Naive B cell (primary cell): ENCODE data around the gene AKR1C2. TPM values are rescaled to one million over a fixed set of nuclear protein-coding genes. Genes with fewer than 3 reads are reported as not detected.
"Not testable (repeated sequence)": the region's sequence is repeated elsewhere in the genome, so short reads cannot be mapped to it uniquely, and the experiment has no call there.

Experiments used
- ATAC-seq, 2 donors: fragments of 150-1000 bp; cut with Tn5 transposase; 2 replicates each; pipeline ENCODE4 v1.10.0; 2021; ENCODE audit warnings: low read depth in 2 of 2, mild to moderate bottlenecking in 2 of 2, moderate library complexity in 2 of 2
- DNase-seq: peaks from one replicate; pipeline ENCODE4 v3.0.0; 2022
- H3K27ac Mint-ChIP-seq, 6 donors: one replicate each; pipeline ENCODE4 v1.8.0; 2020 to 2022; ENCODE audit warnings: mild to moderate bottlenecking in 6 of 6, mixed read lengths in 6 of 6, moderate library complexity in 5 of 6, inconsistent platforms in 2 of 6
- H3K27me3 Mint-ChIP-seq, 3 donors: one replicate each; pipeline ENCODE4 v1.8.0; 2021 to 2022; ENCODE audit warnings: mixed read lengths in 3 of 3, mild to moderate bottlenecking in 1 of 3
- H3K36me3 Mint-ChIP-seq, 2 donors: one replicate each; pipeline ENCODE4 v1.8.0; 2020 to 2022; ENCODE audit warnings: mixed read lengths in 2 of 2, inconsistent platforms in 1 of 2, mild to moderate bottlenecking in 1 of 2
- H3K4me1 Mint-ChIP-seq, 3 donors: one replicate each; pipeline ENCODE4 v1.8.0; 2020 to 2022; ENCODE audit warnings: mixed read lengths in 3 of 3, inconsistent platforms in 1 of 3, mild to moderate bottlenecking in 1 of 3, moderate library complexity in 1 of 3
- H3K4me3 Mint-ChIP-seq, 8 donors: one replicate each; pipeline ENCODE4 v1.8.0; 2020 to 2022; ENCODE audit warnings: mild to moderate bottlenecking in 8 of 8, mixed read lengths in 8 of 8, moderate library complexity in 8 of 8, inconsistent platforms in 2 of 8
- H3K9me3 Mint-ChIP-seq, 7 donors: one replicate each; pipeline ENCODE4 v1.8.0; 2020 to 2022; ENCODE audit warnings: mixed read lengths in 7 of 7, mild to moderate bottlenecking in 5 of 7, inconsistent platforms in 2 of 7, moderate library complexity in 1 of 7
- polyA plus RNA-seq, 6 donors: library from polyadenylated mRNA; unstranded; fragments of 300-500 nt; fragmentation: Illumina TruSeq; gene quantifications; one replicate each; pipeline ENCODE4 v1.2.3, GENCODE V29; 2021; ENCODE audit warnings: low read depth in 6 of 6

The AKR1C2 gene
- polyA plus RNA-seq, 6 donors from 2014 or later = not detected

GRCh38 chr10:5018671-5019277 is 15.1 kb upstream of the AKR1C2 start:
- DNase-seq, H3K4me3 Mint-ChIP-seq, H3K27ac Mint-ChIP-seq, H3K27me3 Mint-ChIP-seq, ATAC-seq, H3K36me3 Mint-ChIP-seq, H3K9me3 Mint-ChIP-seq, H3K4me1 Mint-ChIP-seq: not testable (repeated sequence)

DNA sequence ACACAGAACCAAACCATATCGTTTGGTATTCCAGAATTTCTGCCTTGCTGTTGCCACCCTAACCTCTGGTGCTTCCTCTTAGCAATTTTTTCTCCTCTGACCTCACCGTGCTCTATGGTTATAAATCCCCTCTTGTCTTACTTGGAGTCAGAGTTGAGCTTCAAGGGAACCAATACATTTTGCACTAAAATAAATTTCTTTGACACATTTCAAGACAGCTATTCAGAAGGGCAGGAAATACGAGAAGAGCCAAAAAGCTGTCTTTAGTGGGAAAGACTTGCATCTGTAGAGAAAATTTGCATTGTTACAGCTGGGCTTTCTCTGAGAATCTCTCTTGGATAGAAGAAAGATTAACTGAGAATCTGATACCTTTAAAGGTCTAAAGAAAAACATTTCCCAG is 14.5 kb upstream of the AKR1C2 start:
- Mint-ChIP-seq H3K36me3 (no peaks in the 10 kb centered on the region), H3K9me3 (no peaks in the 10 kb centered on the region), H3K27me3 (no peaks in the 10 kb centered on the region), H3K4me3 (no peak overlapping the region), H3K4me1 (no peaks in the 10 kb centered on the region), H3K27ac (no peak overlapping the region)
- DNase-seq (no peak), ATAC-seq (no peak)

DNA sequence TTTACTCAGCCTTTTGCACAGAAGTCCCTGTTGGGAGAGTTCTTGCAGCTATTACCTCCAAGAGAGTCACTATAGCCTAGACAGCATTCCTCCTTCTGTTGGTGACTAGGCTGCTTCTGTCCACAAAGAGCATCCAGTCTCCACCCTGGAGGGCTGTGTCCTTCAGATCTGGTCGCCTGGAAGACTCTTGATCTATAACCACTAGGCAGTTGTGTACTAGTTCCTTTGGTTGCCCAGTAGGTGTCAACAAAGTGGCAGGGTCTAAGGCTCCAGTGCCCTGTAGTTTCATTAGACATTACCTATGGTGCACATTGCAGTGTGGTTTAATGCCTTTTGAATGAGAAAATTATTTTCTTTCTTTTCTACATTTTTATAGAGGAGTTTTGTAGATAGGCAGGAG is 11.3 kb upstream of the AKR1C2 start:
- ATAC-seq (no peak), DNase-seq (no peak)
- Mint-ChIP-seq H3K27ac (no peak overlapping the region), H3K36me3 (no peaks in the 10 kb centered on the region), H3K4me3 (no peak overlapping the region), H3K27me3 (no peaks in the 10 kb centered on the region), H3K9me3 (no peaks in the 10 kb centered on the region), H3K4me1 (no peaks in the 10 kb centered on the region)

DNA sequence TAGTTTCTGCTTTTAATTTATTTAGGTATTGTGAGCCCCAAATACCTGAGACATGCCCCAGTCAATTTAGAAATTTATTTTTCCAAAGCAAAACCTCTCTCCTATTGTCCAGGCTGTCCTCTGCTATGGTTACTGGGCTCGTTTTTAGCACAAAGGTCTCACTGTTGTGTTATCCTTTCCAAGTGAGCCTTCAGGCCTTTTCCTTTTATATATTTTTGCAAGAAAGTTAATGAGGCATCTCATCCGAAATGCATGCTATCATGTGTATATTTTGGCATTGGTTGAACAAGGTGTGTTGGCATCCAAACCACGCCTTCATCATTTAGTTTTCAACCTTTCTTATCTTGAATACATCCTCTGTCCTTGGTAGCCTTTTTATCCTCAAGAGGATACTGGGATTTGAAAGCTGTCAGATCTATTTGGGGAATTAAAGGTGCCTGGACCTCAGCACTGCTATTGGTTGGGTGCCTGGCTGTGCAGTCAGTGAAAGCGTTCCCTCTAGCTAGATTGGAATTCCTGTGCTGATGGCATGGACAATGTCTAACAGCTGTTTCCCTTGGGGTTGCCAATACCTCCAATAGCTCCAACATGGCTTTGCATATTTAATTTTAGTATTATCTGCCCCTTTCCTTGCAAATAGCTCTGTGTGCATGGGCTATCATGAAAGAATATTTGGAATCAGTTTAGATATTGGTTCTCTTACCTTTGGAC is 10.7 kb upstream of the AKR1C2 start:
- H3K4me3 Mint-ChIP-seq, DNase-seq, H3K4me1 Mint-ChIP-seq, H3K36me3 Mint-ChIP-seq, ATAC-seq, H3K9me3 Mint-ChIP-seq, H3K27me3 Mint-ChIP-seq, H3K27ac Mint-ChIP-seq: not testable (repeated sequence)

- H3K36me3 Mint-ChIP-seq = no peaks in the 10 kb centered on the region
- no peak for DNase-seq
- no peaks in the 10 kb centered on the region for H3K27me3 Mint-ChIP-seq
- H3K4me3 Mint-ChIP-seq = no peak overlapping the region
- no peaks in the 10 kb centered on the region for H3K9me3 Mint-ChIP-seq
- H3K27ac Mint-ChIP-seq = no peak overlapping the region
- no peaks in the 10 kb centered on the region for H3K4me1 Mint-ChIP-seq
- no peak for ATAC-seq
Observed at GRCh38 chr10:5013385-5013784, 9.7 kb upstream of the AKR1C2 start.

GRCh38 chr10:5012595-5012994 is 8.9 kb upstream of the AKR1C2 start:
- DNase-seq (no peak), ATAC-seq (no peak)
- H3K9me3 Mint-ChIP-seq = no peaks in the 10 kb centered on the region
- no peaks in the 10 kb centered on the region for H3K4me1 Mint-ChIP-seq
- H3K27ac Mint-ChIP-seq = no peak overlapping the region
- no peaks in the 10 kb centered on the region for H3K36me3 Mint-ChIP-seq
- no peaks in the 10 kb centered on the region for H3K27me3 Mint-ChIP-seq
- no peak overlapping the region for H3K4me3 Mint-ChIP-seq

DNA sequence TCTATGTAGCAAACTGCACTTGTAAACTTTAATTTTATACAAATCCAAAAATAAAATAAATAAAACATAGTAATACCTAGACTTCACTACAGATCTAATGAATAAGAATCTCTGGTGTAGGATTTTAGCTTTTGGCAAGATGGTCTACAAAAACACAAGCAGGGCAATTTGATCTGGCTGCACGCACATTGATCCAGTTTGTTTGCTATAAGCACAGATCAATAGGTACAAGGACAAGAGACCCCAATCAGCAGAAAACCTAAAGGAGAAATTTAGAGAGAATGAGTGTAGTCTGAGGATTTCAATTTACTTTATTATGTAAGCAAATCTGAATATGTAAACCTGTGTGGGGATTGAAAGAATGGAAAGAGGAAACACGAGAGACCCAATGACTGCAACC is 7.7 kb upstream of the AKR1C2 start:
- not testable (repeated sequence) for H3K27me3 Mint-ChIP-seq, H3K9me3 Mint-ChIP-seq, H3K4me1 Mint-ChIP-seq, H3K36me3 Mint-ChIP-seq, DNase-seq, H3K27ac Mint-ChIP-seq, H3K4me3 Mint-ChIP-seq, ATAC-seq

DNA sequence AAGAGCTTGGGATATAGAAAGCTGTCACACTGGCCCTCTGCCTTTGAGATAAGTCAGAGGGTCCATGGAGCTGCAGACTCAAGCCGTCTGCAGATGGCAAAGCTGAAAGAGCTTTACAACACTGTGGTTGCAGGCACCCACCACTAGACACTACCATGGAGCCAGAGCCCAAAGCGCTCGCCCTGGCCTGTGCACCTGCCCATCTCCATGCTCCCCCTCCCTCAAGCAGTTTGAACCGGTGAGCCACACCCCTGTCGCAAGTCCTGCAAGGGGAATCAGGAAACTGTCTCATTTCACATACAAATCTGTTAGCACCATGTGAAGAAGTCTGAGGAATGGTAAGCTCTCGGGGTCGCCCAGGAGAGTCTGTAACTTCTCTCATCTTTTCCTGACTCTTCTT is 6.4 kb upstream of the AKR1C2 start:
- not testable (repeated sequence) for ATAC-seq

DNA sequence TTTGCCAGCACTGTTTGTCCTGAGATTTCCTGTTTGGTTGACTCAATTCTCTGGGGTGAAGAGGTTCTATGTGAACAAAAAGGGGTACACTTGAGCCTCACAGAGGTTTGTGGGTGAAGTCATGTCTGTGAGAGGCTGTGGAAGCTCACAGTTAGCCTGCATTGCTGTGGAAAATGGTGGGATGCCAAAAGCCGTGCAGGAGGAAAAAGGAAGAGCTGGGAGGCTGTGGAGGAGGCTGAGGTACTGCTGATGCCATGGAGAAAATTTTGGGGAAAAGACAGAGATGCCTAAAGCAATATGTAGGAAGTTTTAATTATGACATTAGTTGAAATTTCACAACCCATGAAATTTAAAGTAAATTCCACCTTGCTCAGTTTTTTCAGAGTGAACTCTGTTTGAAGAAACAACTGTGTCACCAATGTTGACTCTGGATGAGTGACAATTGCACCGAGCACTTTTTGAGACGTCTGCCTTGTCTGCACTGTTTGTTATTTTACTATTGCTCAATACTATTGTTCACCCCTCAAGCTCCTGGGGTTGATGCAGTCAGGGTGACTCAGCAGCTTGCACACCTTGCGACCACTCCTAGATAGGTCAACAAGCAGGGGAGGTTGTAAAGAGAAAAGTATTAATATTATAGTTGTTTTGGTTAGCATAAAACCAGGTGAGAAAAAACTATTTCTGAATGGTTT is 5.3 kb upstream of the AKR1C2 start:
- not testable (repeated sequence) for DNase-seq, ATAC-seq, H3K36me3 Mint-ChIP-seq, H3K9me3 Mint-ChIP-seq, H3K27me3 Mint-ChIP-seq, H3K27ac Mint-ChIP-seq, H3K4me3 Mint-ChIP-seq, H3K4me1 Mint-ChIP-seq

More for the DNA sequence above, 6.4 kb upstream of the AKR1C2 start:
- H3K4me3 Mint-ChIP-seq, H3K4me1 Mint-ChIP-seq, H3K36me3 Mint-ChIP-seq, H3K27me3 Mint-ChIP-seq, DNase-seq, H3K27ac Mint-ChIP-seq, H3K9me3 Mint-ChIP-seq: not testable (repeated sequence)

- not testable (repeated sequence) for H3K4me1 Mint-ChIP-seq, H3K36me3 Mint-ChIP-seq, H3K9me3 Mint-ChIP-seq, H3K27me3 Mint-ChIP-seq, DNase-seq, ATAC-seq, H3K4me3 Mint-ChIP-seq, H3K27ac Mint-ChIP-seq
Observed at GRCh38 chr10:5004501-5004900, 844 bp upstream of the AKR1C2 start.

GRCh38 chr10:5004030-5004385 is 351 bp upstream of the AKR1C2 start:
- ATAC-seq, H3K27ac Mint-ChIP-seq, H3K27me3 Mint-ChIP-seq, H3K4me3 Mint-ChIP-seq, H3K36me3 Mint-ChIP-seq, DNase-seq, H3K9me3 Mint-ChIP-seq, H3K4me1 Mint-ChIP-seq: not testable (repeated sequence)

DNA sequence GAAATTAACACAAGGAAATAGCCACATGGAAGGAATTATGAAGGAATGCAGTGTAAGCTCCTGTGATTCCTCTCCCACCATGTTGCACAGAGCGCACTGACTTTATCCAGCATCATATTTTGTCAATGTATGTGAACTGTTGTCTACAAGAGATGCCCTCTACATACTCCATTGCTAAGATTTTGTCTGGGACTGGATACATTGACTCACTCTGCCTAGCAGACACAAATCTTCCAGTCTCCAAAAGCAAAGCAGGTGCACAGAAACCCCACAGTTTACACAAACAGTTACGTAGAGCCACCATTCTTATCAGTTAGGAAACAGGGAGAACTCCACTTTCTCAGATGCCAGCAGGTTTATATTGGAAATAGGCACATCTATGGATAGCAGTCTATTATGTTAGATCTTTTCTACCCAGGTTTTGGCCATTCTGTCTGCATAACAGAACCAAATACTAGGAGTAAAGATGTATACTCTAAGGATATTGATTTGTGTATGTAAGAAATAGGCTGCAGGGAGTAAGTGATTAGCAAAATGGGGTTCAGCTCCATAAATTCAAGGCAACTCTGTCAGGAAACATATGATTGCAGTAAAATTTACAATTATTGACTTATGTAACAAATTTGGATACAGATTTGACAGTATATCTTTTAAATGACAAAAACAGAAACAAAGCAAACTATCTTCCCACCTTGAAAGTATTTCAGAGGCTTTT is 1.5 kb downstream of the AKR1C2 start:
- Mint-ChIP-seq H3K27ac (no peak overlapping the region), H3K36me3 (no peaks in the 10 kb centered on the region), H3K4me1 (no peaks in the 10 kb centered on the region), H3K4me3 (no peak overlapping the region), H3K27me3 (no peaks in the 10 kb centered on the region), H3K9me3 (peaks cover 0 to 8% (median 3%) of the 10 kb centered on the region in 7 donors)
- ATAC-seq (no peak), DNase-seq (no peak)

- ATAC-seq = no peak
- no peaks in the 10 kb centered on the region for H3K4me1 Mint-ChIP-seq
- no peak overlapping the region for H3K27ac Mint-ChIP-seq
- no peaks in the 10 kb centered on the region for H3K27me3 Mint-ChIP-seq
- H3K36me3 Mint-ChIP-seq = no peaks in the 10 kb centered on the region
- H3K9me3 Mint-ChIP-seq = no peaks in the 10 kb centered on the region
- no peak for DNase-seq
- H3K4me3 Mint-ChIP-seq = no peak overlapping the region
Observed at GRCh38 chr10:4998671-4999070, 5.0 kb downstream of the AKR1C2 start.

DNA sequence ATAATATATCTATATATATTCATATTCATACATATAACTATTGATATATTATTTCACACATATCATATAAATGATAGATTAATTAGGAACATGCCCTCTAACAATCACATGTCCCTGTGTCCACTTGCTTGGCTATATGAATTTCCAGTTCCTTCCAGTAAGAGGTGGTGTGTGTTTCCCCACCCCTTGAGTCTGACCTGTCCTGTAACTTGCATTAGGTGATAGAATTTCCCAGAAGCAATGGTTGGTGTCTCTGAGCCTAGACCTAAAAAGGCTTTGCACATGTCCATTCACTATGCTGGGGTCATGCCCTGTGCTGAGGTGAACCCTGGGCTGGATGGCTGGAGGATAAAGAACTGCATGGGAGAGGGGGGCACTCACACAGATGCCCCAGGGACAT is 9.4 kb downstream of the AKR1C2 start:
- not testable (repeated sequence) for H3K4me3 Mint-ChIP-seq, H3K27ac Mint-ChIP-seq, H3K9me3 Mint-ChIP-seq, H3K36me3 Mint-ChIP-seq, ATAC-seq, DNase-seq, H3K4me1 Mint-ChIP-seq, H3K27me3 Mint-ChIP-seq
